ENCODE measurements around the gene SDS. TPM values are rescaled to one million over a fixed set of nuclear protein-coding genes. Genes with fewer than 3 reads are reported as not detected.

SDS gene
- total and polyA plus RNA-seq, 2 donors from 2014 or later = 1.0 TPM; not detected in 1

GRCh38 chr12:113413488-113413939, 9.8 kb upstream of the SDS start:
- H3K4me1 ChIP-seq (ENCODE audit: control insufficient read depth in 2 of 3, insufficient read depth in 2 of 3, low read depth in 1 of 3, low read length in 3 of 3) = peaks cover 0 to 6% (median 3%) of the 10 kb centered on the region in 3 donors
- H3K27ac ChIP-seq (ENCODE audit: low read depth in 2 of 2, low read length in 2 of 2) = no peak overlapping the region
- no peaks in the 10 kb centered on the region for H3K27me3 ChIP-seq (ENCODE audit: control insufficient read depth, insufficient read depth, low read length)
- intact Hi-C loops (cut with DNase I) = no loop called here
- H3K4me3 ChIP-seq (ENCODE audit: low read length in 3 of 3) = no peak overlapping the region
- no peaks in the 10 kb centered on the region for H3K36me3 ChIP-seq (ENCODE audit: control insufficient read depth in 2 of 3, insufficient read depth in 3 of 3, low read length in 3 of 3)
- no peaks in the 10 kb centered on the region for H3K9me3 ChIP-seq (ENCODE audit: control insufficient read depth in 2 of 3, insufficient read depth in 1 of 3, low read length in 3 of 3)
- no peak overlapping the region for H3K9ac ChIP-seq (ENCODE audit: low read length in 3 of 3)
- DNase-seq (no peak), FAIRE-seq (no peak)
- TF ChIP-seq, protein P1, sequence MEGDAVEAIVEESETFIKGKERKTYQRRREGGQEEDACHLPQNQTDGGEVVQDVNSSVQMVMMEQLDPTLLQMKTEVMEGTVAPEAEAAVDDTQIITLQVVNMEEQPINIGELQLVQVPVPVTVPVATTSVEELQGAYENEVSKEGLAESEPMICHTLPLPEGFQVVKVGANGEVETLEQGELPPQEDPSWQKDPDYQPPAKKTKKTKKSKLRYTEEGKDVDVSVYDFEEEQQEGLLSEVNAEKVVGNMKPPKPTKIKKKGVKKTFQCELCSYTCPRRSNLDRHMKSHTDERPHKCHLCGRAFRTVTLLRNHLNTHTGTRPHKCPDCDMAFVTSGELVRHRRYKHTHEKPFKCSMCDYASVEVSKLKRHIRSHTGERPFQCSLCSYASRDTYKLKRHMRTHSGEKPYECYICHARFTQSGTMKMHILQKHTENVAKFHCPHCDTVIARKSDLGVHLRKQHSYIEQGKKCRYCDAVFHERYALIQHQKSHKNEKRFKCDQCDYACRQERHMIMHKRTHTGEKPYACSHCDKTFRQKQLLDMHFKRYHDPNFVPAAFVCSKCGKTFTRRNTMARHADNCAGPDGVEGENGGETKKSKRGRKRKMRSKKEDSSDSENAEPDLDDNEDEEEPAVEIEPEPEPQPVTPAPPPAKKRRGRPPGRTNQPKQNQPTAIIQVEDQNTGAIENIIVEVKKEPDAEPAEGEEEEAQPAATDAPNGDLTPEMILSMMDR (IDR thresholded peaks at IDR 0.05; ENCODE audit: borderline replicate concordance, extremely low read depth, insufficient read depth) = no peak

DNA sequence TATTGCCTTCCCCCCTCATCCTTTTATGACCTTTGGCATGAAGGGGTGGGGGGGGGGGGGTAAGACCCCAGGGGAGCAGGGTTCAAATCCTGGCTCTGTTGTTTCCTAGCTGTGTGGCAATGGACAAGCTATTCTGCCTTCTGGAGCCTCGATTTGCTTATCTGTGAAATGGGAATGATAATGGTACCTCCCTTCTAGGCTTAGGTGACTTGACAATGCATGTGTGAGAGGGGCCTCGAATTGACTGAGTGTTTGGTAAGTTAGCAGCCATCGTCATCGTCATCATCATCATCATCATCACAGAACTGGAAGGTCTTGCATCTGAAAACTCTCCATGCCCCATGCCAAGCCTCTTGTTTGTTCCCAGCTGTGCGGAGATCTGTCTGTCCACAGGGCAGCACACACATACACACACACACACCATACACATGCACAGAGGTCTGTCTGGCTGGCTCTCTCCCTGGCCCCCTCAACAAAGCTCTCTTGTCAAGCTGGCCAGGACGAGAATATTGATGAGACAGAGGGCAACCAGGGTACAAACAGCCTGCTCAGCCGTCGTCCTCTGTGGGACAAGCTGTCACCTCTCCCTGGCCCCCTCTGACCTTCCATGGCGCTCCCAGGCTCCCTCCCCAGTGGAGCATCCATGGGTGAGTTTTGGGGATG, 5.9 kb upstream of the SDS start:
- Histone ChIP-seq H3K27ac (ENCODE audit: low read depth in 2 of 2, low read length in 2 of 2) (no peak overlapping the region), H3K9me3 (ENCODE audit: control insufficient read depth in 2 of 3, insufficient read depth in 1 of 3, low read length in 3 of 3) (no peaks in the 10 kb centered on the region), H3K27me3 (ENCODE audit: control insufficient read depth, insufficient read depth, low read length) (no peaks in the 10 kb centered on the region), H3K36me3 (ENCODE audit: control insufficient read depth in 2 of 3, insufficient read depth in 3 of 3, low read length in 3 of 3) (no peaks in the 10 kb centered on the region), H3K4me3 (ENCODE audit: low read length in 3 of 3) (no peak overlapping the region), H3K9ac (ENCODE audit: low read length in 3 of 3) (no peak overlapping the region), H3K4me1 (ENCODE audit: control insufficient read depth in 2 of 3, insufficient read depth in 2 of 3, low read depth in 1 of 3, low read length in 3 of 3) (peaks cover 0 to under 1% (median 0%) of the 10 kb centered on the region in 3 donors)
- FAIRE-seq (no peak), DNase-seq (no peak)
- TF ChIP-seq, protein P1 (IDR thresholded peaks at IDR 0.05; ENCODE audit: borderline replicate concordance, extremely low read depth, insufficient read depth) = no peak
- intact Hi-C loops (cut with DNase I) = no loop called here

DNA sequence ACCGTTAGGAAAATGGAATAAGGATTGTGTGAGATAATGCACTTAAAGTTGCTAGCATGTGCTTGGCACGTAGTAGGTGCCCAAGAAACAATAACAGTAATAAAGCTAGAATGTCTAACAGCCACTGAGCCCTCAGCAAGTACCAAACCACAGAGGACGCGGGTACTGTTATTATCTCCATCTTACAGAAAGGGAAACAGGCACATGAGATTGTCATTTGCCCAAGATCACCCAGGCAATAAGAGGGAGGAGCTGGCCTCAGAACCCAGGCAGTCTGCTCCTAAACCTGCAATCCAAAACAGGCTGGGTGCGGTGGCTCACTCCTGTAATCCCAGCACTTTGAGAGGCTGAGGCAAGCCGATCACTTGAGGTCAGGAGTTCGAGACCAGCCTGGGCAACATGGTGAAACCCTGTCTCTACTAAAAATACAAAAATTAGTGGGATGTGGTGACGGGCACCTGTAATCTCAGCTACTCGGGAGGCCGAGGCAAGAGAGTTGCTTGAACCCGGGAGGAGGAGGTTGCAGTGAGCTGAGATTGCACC, 5.1 kb upstream of the SDS start:
- Histone ChIP-seq H3K9ac (ENCODE audit: low read length in 3 of 3) (no peak overlapping the region), H3K27ac (ENCODE audit: low read depth in 2 of 2, low read length in 2 of 2) (no peak overlapping the region), H3K9me3 (ENCODE audit: control insufficient read depth in 2 of 3, insufficient read depth in 1 of 3, low read length in 3 of 3) (no peaks in the 10 kb centered on the region), H3K4me3 (ENCODE audit: low read length in 3 of 3) (no peak overlapping the region), H3K27me3 (ENCODE audit: control insufficient read depth, insufficient read depth, low read length) (no peaks in the 10 kb centered on the region), H3K36me3 (ENCODE audit: control insufficient read depth in 2 of 3, insufficient read depth in 3 of 3, low read length in 3 of 3) (no peaks in the 10 kb centered on the region), H3K4me1 (ENCODE audit: control insufficient read depth in 2 of 3, insufficient read depth in 2 of 3, low read depth in 1 of 3, low read length in 3 of 3) (peaks cover 0 to 3% (median 0%) of the 10 kb centered on the region in 3 donors)
- intact Hi-C loops (cut with DNase I) = no loop called here
- DNase-seq (no peak), FAIRE-seq (no peak)
- TF ChIP-seq, protein P1 (IDR thresholded peaks at IDR 0.05; ENCODE audit: borderline replicate concordance, extremely low read depth, insufficient read depth) = no peak

All from kidney (tissue), 14 donors.